Endothelial cell (in vitro differentiated cells): ENCODE data around the gene MNDA. TPM values are rescaled to one million over a fixed set of nuclear protein-coding genes. Genes with fewer than 3 reads are reported as not detected.

Experiments used
- DNase-seq: peaks from one replicate; pipeline ENCODE4 v3.0.0; 2021; ENCODE audit warnings: low spot score
- H3K27ac Mint-ChIP-seq: one replicate; pipeline ENCODE4 v1.8.0; 2021; ENCODE audit warnings: mixed read lengths, inconsistent platforms; ENCODE audit not compliant: unreplicated experiment
- H3K27me3 Mint-ChIP-seq: one replicate; pipeline ENCODE4 v1.8.0; 2021; ENCODE audit warnings: mild to moderate bottlenecking, moderate library complexity, mixed read lengths, inconsistent platforms; ENCODE audit not compliant: unreplicated experiment
- H3K36me3 Mint-ChIP-seq: one replicate; pipeline ENCODE4 v1.8.0; 2021; ENCODE audit warnings: mild to moderate bottlenecking, low read depth, mixed read lengths, inconsistent platforms; ENCODE audit not compliant: unreplicated experiment
- H3K4me1 Mint-ChIP-seq: one replicate; pipeline ENCODE4 v1.8.0; 2021; ENCODE audit warnings: mild to moderate bottlenecking, mixed read lengths, inconsistent platforms; ENCODE audit not compliant: unreplicated experiment
- H3K4me3 Mint-ChIP-seq: one replicate; pipeline ENCODE4 v1.8.0; 2021; ENCODE audit warnings: mild to moderate bottlenecking, mixed read lengths, inconsistent platforms; ENCODE audit not compliant: unreplicated experiment
- H3K9me3 Mint-ChIP-seq: one replicate; pipeline ENCODE4 v1.8.0; 2021; ENCODE audit warnings: mixed read lengths, inconsistent platforms; ENCODE audit not compliant: unreplicated experiment
- total RNA-seq: library from RNA; stranded (reverse); fragmentation: NEBNext Ultra II Directional; extraction: Animal tissue kit (Norgen Biotek cat#: 25700); gene quantifications from one replicate; pipeline ENCODE4 v1.2.1, GENCODE V29; 2021; ENCODE audit not compliant: unreplicated experiment
- TF ChIP-seq, protein P1 (sequence below): fragments of 200-600 bp; sonication (generic); IDR thresholded peaks from one replicate; pipeline ENCODE4 v1.5.0; 2021; ENCODE audit warnings: antibody characterized with exemption; ENCODE audit not compliant: unreplicated experiment

MNDA gene
- total RNA-seq, 1 donor from 2014 or later: not detected

DNA sequence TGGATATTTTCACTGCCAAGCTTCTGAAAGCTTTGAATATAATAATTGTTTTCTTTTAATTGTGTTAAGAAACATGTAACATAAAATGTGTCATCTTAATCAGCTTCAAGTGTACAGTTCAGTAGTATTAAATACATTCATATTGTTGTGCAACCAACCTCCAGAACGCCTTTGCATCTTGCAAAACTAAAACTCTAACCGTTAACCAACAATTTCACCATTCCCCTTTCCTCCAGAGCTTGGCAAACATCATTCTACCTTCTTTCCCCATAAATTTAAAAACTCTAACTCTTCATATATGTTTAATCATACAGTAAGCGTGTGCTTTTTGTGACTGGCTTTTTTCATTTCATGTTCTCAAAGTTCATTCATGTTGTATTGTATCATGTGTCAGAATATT, 2.1 kb downstream of the MNDA start:
- peaks cover 7% of the 10 kb centered on the region for H3K36me3 Mint-ChIP-seq
- TF ChIP-seq, protein P1, sequence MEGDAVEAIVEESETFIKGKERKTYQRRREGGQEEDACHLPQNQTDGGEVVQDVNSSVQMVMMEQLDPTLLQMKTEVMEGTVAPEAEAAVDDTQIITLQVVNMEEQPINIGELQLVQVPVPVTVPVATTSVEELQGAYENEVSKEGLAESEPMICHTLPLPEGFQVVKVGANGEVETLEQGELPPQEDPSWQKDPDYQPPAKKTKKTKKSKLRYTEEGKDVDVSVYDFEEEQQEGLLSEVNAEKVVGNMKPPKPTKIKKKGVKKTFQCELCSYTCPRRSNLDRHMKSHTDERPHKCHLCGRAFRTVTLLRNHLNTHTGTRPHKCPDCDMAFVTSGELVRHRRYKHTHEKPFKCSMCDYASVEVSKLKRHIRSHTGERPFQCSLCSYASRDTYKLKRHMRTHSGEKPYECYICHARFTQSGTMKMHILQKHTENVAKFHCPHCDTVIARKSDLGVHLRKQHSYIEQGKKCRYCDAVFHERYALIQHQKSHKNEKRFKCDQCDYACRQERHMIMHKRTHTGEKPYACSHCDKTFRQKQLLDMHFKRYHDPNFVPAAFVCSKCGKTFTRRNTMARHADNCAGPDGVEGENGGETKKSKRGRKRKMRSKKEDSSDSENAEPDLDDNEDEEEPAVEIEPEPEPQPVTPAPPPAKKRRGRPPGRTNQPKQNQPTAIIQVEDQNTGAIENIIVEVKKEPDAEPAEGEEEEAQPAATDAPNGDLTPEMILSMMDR: no peak
- H3K4me1 Mint-ChIP-seq: no peaks in the 10 kb centered on the region
- DNase-seq: no peak
- H3K27ac Mint-ChIP-seq: no peak overlapping the region
- H3K9me3 Mint-ChIP-seq: peaks cover 5% of the 10 kb centered on the region
- H3K27me3 Mint-ChIP-seq: no peaks in the 10 kb centered on the region
- H3K4me3 Mint-ChIP-seq: no peak overlapping the region

DNA sequence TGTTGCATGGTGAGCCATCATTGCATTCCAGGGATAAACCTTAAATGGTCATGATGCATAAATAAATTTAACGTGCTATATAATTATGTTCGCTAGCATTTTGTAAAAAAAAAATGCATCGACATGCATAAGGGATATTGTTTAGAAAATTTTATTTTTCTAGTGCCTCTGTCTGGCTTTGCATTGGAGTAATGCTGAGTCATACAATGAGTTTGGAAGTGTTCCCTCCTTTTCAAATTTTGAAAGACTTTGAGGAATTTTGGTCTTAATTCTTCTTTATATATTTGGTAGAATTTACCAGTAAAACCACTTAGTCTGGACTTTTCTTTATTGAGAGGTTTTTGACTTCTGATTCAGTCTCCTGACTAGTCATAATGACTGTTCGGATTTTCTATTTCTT, 4.9 kb downstream of the MNDA start:
- Mint-ChIP-seq H3K27ac (no peak overlapping the region), H3K9me3 (no peaks in the 10 kb centered on the region), H3K27me3 (no peaks in the 10 kb centered on the region), H3K4me3 (no peak overlapping the region), H3K4me1 (peaks cover 8% of the 10 kb centered on the region), H3K36me3 (no peaks in the 10 kb centered on the region)
- DNase-seq: no peak
- TF ChIP-seq, protein P1: no peak

DNA sequence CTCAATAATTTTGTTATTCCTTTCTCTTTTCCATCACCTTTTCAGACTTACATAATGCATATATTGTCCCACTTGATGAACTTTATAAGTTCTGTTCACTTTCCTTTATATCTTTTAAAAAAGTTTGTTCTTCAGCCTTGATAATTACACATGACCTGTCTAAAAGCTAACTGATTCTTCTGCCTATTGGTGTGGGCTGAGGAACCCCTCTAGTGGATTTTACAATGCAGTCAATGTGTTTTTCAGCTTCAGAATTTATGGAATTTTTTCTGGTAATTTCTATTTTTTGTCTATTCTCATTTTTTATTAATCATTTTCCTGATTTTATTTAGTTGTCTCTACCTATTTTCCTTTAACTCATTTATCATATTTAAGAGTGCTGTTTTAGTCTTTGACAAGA, 7.5 kb downstream of the MNDA start:
- H3K27ac Mint-ChIP-seq: no peak overlapping the region
- DNase-seq: no peak

DNA sequence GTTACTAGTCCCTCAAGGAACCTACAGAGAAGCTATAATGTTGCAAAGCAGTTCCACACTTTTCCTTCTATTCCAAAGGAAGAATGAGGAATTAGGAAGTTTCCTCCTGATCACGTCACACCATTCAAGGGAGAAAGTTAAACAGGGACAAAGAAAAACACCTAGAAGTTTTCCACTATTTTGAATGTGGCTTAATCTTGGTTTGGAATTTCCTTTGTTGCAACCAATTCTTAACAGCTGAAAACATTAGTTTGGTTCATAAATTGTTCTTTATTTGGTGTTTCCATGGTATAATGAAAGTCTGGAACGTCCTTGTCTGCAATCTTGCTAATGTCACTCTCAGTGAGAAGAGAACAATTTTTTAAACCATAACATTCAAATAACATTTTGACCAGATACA, 8.4 kb downstream of the MNDA start:
- H3K9me3 Mint-ChIP-seq: no peaks in the 10 kb centered on the region
- no peak for DNase-seq
- TF ChIP-seq, protein P1: no peak
- no peak overlapping the region for H3K4me3 Mint-ChIP-seq
- no peaks in the 10 kb centered on the region for H3K36me3 Mint-ChIP-seq
- H3K27me3 Mint-ChIP-seq: no peaks in the 10 kb centered on the region
- no peak overlapping the region for H3K27ac Mint-ChIP-seq
- peaks cover 8% of the 10 kb centered on the region for H3K4me1 Mint-ChIP-seq

More for the DNA sequence above, 7.5 kb downstream of the MNDA start:
- H3K4me1 Mint-ChIP-seq: peaks cover 8% of the 10 kb centered on the region
- H3K9me3 Mint-ChIP-seq: no peaks in the 10 kb centered on the region
- no peak overlapping the region for H3K4me3 Mint-ChIP-seq
- H3K36me3 Mint-ChIP-seq: no peaks in the 10 kb centered on the region
- no peaks in the 10 kb centered on the region for H3K27me3 Mint-ChIP-seq
- TF ChIP-seq, protein P1: no peak

DNA sequence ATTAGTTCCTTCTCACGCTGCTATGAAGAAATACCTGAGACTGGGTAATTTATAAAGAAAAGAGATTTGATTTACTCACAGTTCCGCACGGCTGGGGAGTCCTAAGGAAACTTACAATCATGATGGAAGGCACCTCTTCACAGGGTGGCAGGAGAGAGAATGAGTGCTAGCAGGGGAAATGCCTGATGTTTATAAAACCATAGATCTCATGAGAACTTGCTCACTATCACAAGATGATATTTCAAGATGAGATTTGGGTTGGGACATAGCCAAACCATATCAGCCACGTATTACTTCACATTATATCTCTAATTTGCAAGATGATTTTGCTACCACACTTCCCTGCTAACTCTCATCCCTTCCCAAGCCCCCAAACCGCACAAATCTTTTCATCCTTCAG, 9.1 kb downstream of the MNDA start:
- Mint-ChIP-seq H3K9me3 (no peaks in the 10 kb centered on the region), H3K27me3 (no peaks in the 10 kb centered on the region), H3K4me1 (peaks cover 8% of the 10 kb centered on the region), H3K4me3 (no peak overlapping the region), H3K36me3 (no peaks in the 10 kb centered on the region), H3K27ac (no peak overlapping the region)
- no peak for DNase-seq
- TF ChIP-seq, protein P1: no peak
